PFSK-1 (cell line): ENCODE measurements around the gene KBTBD6.

Source experiments
- POLR2AphosphoS5 ChIP-seq: IDR thresholded peaks from 2 replicates; pipeline ENCODE4 v1.6.1; 2012; ENCODE audit warnings: low read depth, mild to moderate bottlenecking, control low read depth, low read length, moderate library complexity
- SIN3A ChIP-seq: IDR thresholded peaks from 2 replicates; pipeline ENCODE4 v1.6.1; 2012; ENCODE audit warnings: mild to moderate bottlenecking, low read length, moderate library complexity, borderline replicate concordance; ENCODE audit not compliant: insufficient read depth

GRCh38 chr13:41182231-41182630, 49.6 kb upstream of the KBTBD6 start:
- TF ChIP-seq SIN3A (no peak), POLR2AphosphoS5 (no peak)
